ENCODE data around the gene ADAMTS6. TPM values are rescaled to one million over a fixed set of nuclear protein-coding genes. Genes with fewer than 3 reads are reported as not detected.

The ADAMTS6 gene
- total and polyA plus RNA-seq, 3 experiments from 2014 or later = 0.23 to 1.2 (median 0.93) TPM

- Mint-ChIP-seq H3K9me3 (peaks cover 0 to 4% (median 0%) of the 10 kb centered on the region in 5 donors), H3K4me1 (no peaks in the 10 kb centered on the region), H3K36me3 (peaks cover 0 to 10% (median 0%) of the 10 kb centered on the region in 3 donors), H3K4me3 (no peak overlapping the region), H3K27ac (no peak overlapping the region), H3K27me3 (no peaks in the 10 kb centered on the region)
- Histone ChIP-seq H3K27me3 (ENCODE audit: insufficient read depth, low read length, poor library complexity, severe bottlenecking) (no peaks in the 10 kb centered on the region), H3K36me3 (ENCODE audit: insufficient read depth, low read length) (no peaks in the 10 kb centered on the region), H3K4me1 (ENCODE audit: insufficient read depth, low read length) (no peaks in the 10 kb centered on the region), H3K4me3 (ENCODE audit: low read length) (no peak overlapping the region), H3K9me3 (ENCODE audit: low read length) (no peaks in the 10 kb centered on the region), H3K27ac (ENCODE audit: low read depth, low read length) (no peak overlapping the region)
- CTCF ChIA-PET = no interaction called here
- POLR2A ChIA-PET = no interaction called here
- DNase-seq = no peak
These were observed 161.5 kb downstream of the ADAMTS6 start for GRCh38 chr5:65320250-65320649.

GRCh38 chr5:65307931-65308330 is 173.8 kb downstream of the ADAMTS6 start:
- H3K9me3 ChIP-seq (ENCODE audit: low read length) = no peaks in the 10 kb centered on the region
- CTCF ChIA-PET = no interaction called here
- H3K27ac ChIP-seq (ENCODE audit: low read depth, low read length) = no peak overlapping the region
- no peak overlapping the region for H3K4me3 Mint-ChIP-seq
- H3K27me3 Mint-ChIP-seq = peaks cover 0 to 1% of the 10 kb centered on the region in 2 donors
- no peak overlapping the region for H3K27ac Mint-ChIP-seq
- H3K36me3 Mint-ChIP-seq = no peaks in the 10 kb centered on the region
- POLR2A ChIA-PET = no interaction called here
- no peak for DNase-seq
- H3K36me3 ChIP-seq (ENCODE audit: insufficient read depth, low read length) = no peaks in the 10 kb centered on the region
- no peaks in the 10 kb centered on the region for H3K4me1 Mint-ChIP-seq
- no peaks in the 10 kb centered on the region for H3K4me1 ChIP-seq (ENCODE audit: insufficient read depth, low read length)
- H3K27me3 ChIP-seq (ENCODE audit: insufficient read depth, low read length, poor library complexity, severe bottlenecking) = no peaks in the 10 kb centered on the region
- H3K4me3 ChIP-seq (ENCODE audit: low read length) = no peak overlapping the region
- no peaks in the 10 kb centered on the region for H3K9me3 Mint-ChIP-seq

GRCh38 chr5:65307088-65307487 is 174.6 kb downstream of the ADAMTS6 start:
- H3K4me3 ChIP-seq (ENCODE audit: low read length) = no peak overlapping the region
- no peaks in the 10 kb centered on the region for H3K9me3 ChIP-seq (ENCODE audit: low read length)
- Mint-ChIP-seq H3K9me3 (no peaks in the 10 kb centered on the region), H3K27ac (no peak overlapping the region), H3K4me3 (no peak overlapping the region), H3K36me3 (no peaks in the 10 kb centered on the region), H3K4me1 (no peaks in the 10 kb centered on the region), H3K27me3 (peaks cover 0 to 1% of the 10 kb centered on the region in 2 donors)
- no peaks in the 10 kb centered on the region for H3K4me1 ChIP-seq (ENCODE audit: insufficient read depth, low read length)
- no peak overlapping the region for H3K27ac ChIP-seq (ENCODE audit: low read depth, low read length)
- POLR2A ChIA-PET = no interaction called here
- CTCF ChIA-PET = no interaction called here
- no peak for DNase-seq
- H3K36me3 ChIP-seq (ENCODE audit: insufficient read depth, low read length) = no peaks in the 10 kb centered on the region
- H3K27me3 ChIP-seq (ENCODE audit: insufficient read depth, low read length, poor library complexity, severe bottlenecking) = no peaks in the 10 kb centered on the region

- no peaks in the 10 kb centered on the region for H3K36me3 ChIP-seq (ENCODE audit: insufficient read depth, low read length)
- POLR2A ChIA-PET = no interaction called here
- H3K4me3 ChIP-seq (ENCODE audit: low read length) = no peak overlapping the region
- Mint-ChIP-seq H3K27ac (no peak overlapping the region), H3K4me1 (no peaks in the 10 kb centered on the region), H3K36me3 (no peaks in the 10 kb centered on the region), H3K9me3 (no peaks in the 10 kb centered on the region), H3K27me3 (peaks cover 0 to 1% of the 10 kb centered on the region in 2 donors), H3K4me3 (no peak overlapping the region)
- H3K27me3 ChIP-seq (ENCODE audit: insufficient read depth, low read length, poor library complexity, severe bottlenecking) = no peaks in the 10 kb centered on the region
- CTCF ChIA-PET = no interaction called here
- H3K9me3 ChIP-seq (ENCODE audit: low read length) = no peaks in the 10 kb centered on the region
- no peak for DNase-seq
- no peak overlapping the region for H3K27ac ChIP-seq (ENCODE audit: low read depth, low read length)
- no peaks in the 10 kb centered on the region for H3K4me1 ChIP-seq (ENCODE audit: insufficient read depth, low read length)
These were observed 175.8 kb downstream of the ADAMTS6 start for GRCh38 chr5:65305913-65306312.

- Mint-ChIP-seq H3K27me3 (no peaks in the 10 kb centered on the region), H3K27ac (no peak overlapping the region), H3K4me3 (no peak overlapping the region), H3K9me3 (no peaks in the 10 kb centered on the region), H3K4me1 (no peaks in the 10 kb centered on the region), H3K36me3 (peaks cover 0 to 3% (median 0%) of the 10 kb centered on the region in 3 donors)
- CTCF ChIA-PET = no interaction called here
- no peaks in the 10 kb centered on the region for H3K4me1 ChIP-seq (ENCODE audit: insufficient read depth, low read length)
- POLR2A ChIA-PET = no interaction called here
- DNase-seq = no peak
- H3K4me3 ChIP-seq (ENCODE audit: low read length) = no peak overlapping the region
- no peaks in the 10 kb centered on the region for H3K27me3 ChIP-seq (ENCODE audit: insufficient read depth, low read length, poor library complexity, severe bottlenecking)
- no peak overlapping the region for H3K27ac ChIP-seq (ENCODE audit: low read depth, low read length)
- H3K9me3 ChIP-seq (ENCODE audit: low read length) = no peaks in the 10 kb centered on the region
- H3K36me3 ChIP-seq (ENCODE audit: insufficient read depth, low read length) = no peaks in the 10 kb centered on the region
These were observed 181.9 kb downstream of the ADAMTS6 start for GRCh38 chr5:65299861-65300260.

- H3K27me3 Mint-ChIP-seq = no peaks in the 10 kb centered on the region
- no peak overlapping the region for H3K4me3 Mint-ChIP-seq
- no peak overlapping the region for H3K27ac Mint-ChIP-seq
- Histone ChIP-seq H3K9me3 (ENCODE audit: low read length) (no peaks in the 10 kb centered on the region), H3K27ac (ENCODE audit: low read depth, low read length) (no peak overlapping the region), H3K4me3 (ENCODE audit: low read length) (no peak overlapping the region), H3K4me1 (ENCODE audit: insufficient read depth, low read length) (no peaks in the 10 kb centered on the region), H3K27me3 (ENCODE audit: insufficient read depth, low read length, poor library complexity, severe bottlenecking) (no peaks in the 10 kb centered on the region), H3K36me3 (ENCODE audit: insufficient read depth, low read length) (no peaks in the 10 kb centered on the region)
- ChIA-PET POLR2A (no interaction called here), CTCF (no interaction called here)
- H3K36me3 Mint-ChIP-seq = peaks cover 0 to 3% (median 0%) of the 10 kb centered on the region in 3 donors
- DNase-seq = no peak
- no peaks in the 10 kb centered on the region for H3K4me1 Mint-ChIP-seq
- H3K9me3 Mint-ChIP-seq = no peaks in the 10 kb centered on the region
These were observed 185.7 kb downstream of the ADAMTS6 start for GRCh38 chr5:65296067-65296466.

GRCh38 chr5:65292196-65292595 is 189.5 kb downstream of the ADAMTS6 start:
- H3K27me3 Mint-ChIP-seq = no peaks in the 10 kb centered on the region
- Histone ChIP-seq H3K9me3 (ENCODE audit: low read length) (no peaks in the 10 kb centered on the region), H3K27me3 (ENCODE audit: insufficient read depth, low read length, poor library complexity, severe bottlenecking) (no peaks in the 10 kb centered on the region), H3K27ac (ENCODE audit: low read depth, low read length) (no peak overlapping the region), H3K4me3 (ENCODE audit: low read length) (no peak overlapping the region), H3K36me3 (ENCODE audit: insufficient read depth, low read length) (no peaks in the 10 kb centered on the region), H3K4me1 (ENCODE audit: insufficient read depth, low read length) (no peaks in the 10 kb centered on the region)
- no peak overlapping the region for H3K27ac Mint-ChIP-seq
- DNase-seq = no peak
- no peaks in the 10 kb centered on the region for H3K36me3 Mint-ChIP-seq
- no peaks in the 10 kb centered on the region for H3K9me3 Mint-ChIP-seq
- H3K4me1 Mint-ChIP-seq = no peaks in the 10 kb centered on the region
- CTCF ChIA-PET = no interaction called here
- H3K4me3 Mint-ChIP-seq = no peak overlapping the region
- POLR2A ChIA-PET = no interaction called here

- POLR2A ChIA-PET = no interaction called here
These were observed 191.0 kb downstream of the ADAMTS6 start for GRCh38 chr5:65290677-65291076.

GRCh38 chr5:65288657-65289056 is 193.1 kb downstream of the ADAMTS6 start:
- Histone ChIP-seq H3K4me3 (ENCODE audit: low read length) (no peak overlapping the region), H3K36me3 (ENCODE audit: insufficient read depth, low read length) (no peaks in the 10 kb centered on the region), H3K9me3 (ENCODE audit: low read length) (no peaks in the 10 kb centered on the region), H3K27me3 (ENCODE audit: insufficient read depth, low read length, poor library complexity, severe bottlenecking) (no peaks in the 10 kb centered on the region), H3K4me1 (ENCODE audit: insufficient read depth, low read length) (no peaks in the 10 kb centered on the region), H3K27ac (ENCODE audit: low read depth, low read length) (no peak overlapping the region)
- no peaks in the 10 kb centered on the region for H3K9me3 Mint-ChIP-seq
- CTCF ChIA-PET = no interaction called here
- no peaks in the 10 kb centered on the region for H3K27me3 Mint-ChIP-seq
- DNase-seq = no peak
- POLR2A ChIA-PET = no interaction called here
- H3K4me3 Mint-ChIP-seq = no peak overlapping the region
- H3K36me3 Mint-ChIP-seq = no peaks in the 10 kb centered on the region
- no peak overlapping the region for H3K27ac Mint-ChIP-seq
- H3K4me1 Mint-ChIP-seq = no peaks in the 10 kb centered on the region

More at GRCh38 chr5:65290677-65291076, 191.0 kb downstream of the ADAMTS6 start:
- H3K36me3 ChIP-seq (ENCODE audit: insufficient read depth, low read length) = no peaks in the 10 kb centered on the region
- H3K4me1 ChIP-seq (ENCODE audit: insufficient read depth, low read length) = no peaks in the 10 kb centered on the region
- Mint-ChIP-seq H3K36me3 (no peaks in the 10 kb centered on the region), H3K27ac (no peak overlapping the region), H3K27me3 (no peaks in the 10 kb centered on the region), H3K4me3 (no peak overlapping the region), H3K9me3 (no peaks in the 10 kb centered on the region), H3K4me1 (no peaks in the 10 kb centered on the region)
- no peak for DNase-seq
- H3K27ac ChIP-seq (ENCODE audit: low read depth, low read length) = no peak overlapping the region
- H3K27me3 ChIP-seq (ENCODE audit: insufficient read depth, low read length, poor library complexity, severe bottlenecking) = no peaks in the 10 kb centered on the region
- no peak overlapping the region for H3K4me3 ChIP-seq (ENCODE audit: low read length)
- CTCF ChIA-PET = no interaction called here
- no peaks in the 10 kb centered on the region for H3K9me3 ChIP-seq (ENCODE audit: low read length)

Data from CD8-positive, alpha-beta memory T cell (primary cell).